GM18861 (cell line): Measurements from ENCODE around the gene KRT74.

Experiments used
- ATAC-seq: cut with Tn5 transposase; IDR thresholded peaks from one replicate; pipeline ENCODE4 v1.9.1; 2021; ENCODE audit not compliant: unreplicated experiment

KRT74 gene

DNA sequence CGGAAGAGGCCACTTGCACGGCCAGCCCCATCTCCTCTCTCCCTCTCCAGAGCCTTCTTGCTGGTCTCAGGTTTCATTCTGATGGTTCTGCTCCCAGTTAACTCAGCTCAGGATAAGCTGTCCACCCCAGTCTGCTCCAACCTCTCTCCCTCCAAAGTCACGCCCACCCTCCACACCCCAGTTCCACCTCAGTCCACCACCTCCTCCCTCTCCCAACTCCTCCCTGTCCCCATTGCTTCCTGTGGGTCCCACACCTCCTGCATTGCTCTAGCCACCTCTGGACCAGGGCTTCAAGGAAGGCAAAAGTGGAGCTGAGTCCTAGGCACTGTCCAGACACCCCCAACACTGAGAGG lies 33.8 kb downstream of the KRT74 start:
- ATAC-seq = no peak

- no peak for ATAC-seq
Observed at GRCh38 chr12:52539083-52539820, 34.4 kb downstream of the KRT74 start.

DNA sequence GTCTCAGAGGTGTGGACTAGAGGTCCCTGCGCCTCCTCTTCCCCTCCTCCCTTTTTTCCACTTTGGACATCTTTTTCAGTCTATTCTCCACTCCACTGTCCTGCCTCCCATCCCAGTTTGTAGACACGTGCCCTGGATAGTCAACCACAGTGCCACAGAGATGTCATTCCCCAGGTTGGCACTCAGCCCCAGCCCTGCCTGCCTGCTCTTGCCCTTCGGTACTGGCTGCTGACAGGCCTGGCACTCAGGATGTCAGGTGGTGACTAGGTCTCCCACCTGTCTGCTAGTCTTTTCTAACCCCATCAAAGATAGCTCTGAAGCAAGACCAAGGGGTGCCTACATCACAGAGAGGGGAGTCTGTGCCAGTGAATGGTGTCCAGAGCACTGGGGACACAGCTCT lies 36.5 kb downstream of the KRT74 start:
- ATAC-seq = no peak

DNA sequence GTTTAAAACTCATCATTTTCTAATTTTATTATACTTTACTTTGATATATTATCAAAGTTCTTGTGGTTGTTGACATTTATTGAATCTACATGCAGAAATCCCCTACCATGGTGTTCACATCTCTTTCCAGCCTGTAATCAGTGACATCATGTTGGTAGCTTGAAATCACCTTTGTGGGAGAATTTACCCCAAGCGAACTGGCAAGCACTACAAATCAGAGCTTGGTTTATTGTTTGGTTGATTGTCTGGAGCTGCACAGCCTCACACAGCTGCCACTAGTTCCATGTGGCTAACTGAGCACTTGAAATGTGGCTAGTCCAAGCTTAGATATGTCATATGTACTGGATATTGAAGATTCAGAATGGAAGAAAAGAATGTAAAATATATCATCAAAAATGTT lies 38.1 kb downstream of the KRT74 start:
- no peak for ATAC-seq

DNA sequence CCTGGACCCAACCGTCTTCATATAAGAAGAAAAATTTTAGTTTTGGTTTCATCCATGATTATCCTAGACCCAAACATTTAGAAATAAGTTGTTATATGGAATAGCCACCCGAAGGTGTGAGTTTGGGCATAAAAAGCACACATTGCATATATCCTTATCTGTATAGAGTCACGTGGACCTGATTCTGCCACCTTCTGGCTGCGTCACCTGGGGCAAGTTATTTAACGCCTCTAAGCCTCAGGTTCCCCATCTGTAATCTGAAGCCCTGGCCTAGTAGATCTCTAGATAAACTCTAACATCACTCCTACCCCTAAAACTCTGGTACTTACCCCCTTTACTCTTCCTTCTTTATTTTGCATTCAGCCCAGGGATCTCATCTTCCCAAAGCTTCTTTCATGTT lies 39.2 kb downstream of the KRT74 start:
- ATAC-seq = no peak

- ATAC-seq = no peak
Observed at GRCh38 chr12:52533686-52534470, 39.8 kb downstream of the KRT74 start.

GRCh38 chr12:52532636-52533035 lies 41.0 kb downstream of the KRT74 start:
- ATAC-seq = no peak

GRCh38 chr12:52531566-52532300 lies 41.9 kb downstream of the KRT74 start:
- no peak for ATAC-seq

DNA sequence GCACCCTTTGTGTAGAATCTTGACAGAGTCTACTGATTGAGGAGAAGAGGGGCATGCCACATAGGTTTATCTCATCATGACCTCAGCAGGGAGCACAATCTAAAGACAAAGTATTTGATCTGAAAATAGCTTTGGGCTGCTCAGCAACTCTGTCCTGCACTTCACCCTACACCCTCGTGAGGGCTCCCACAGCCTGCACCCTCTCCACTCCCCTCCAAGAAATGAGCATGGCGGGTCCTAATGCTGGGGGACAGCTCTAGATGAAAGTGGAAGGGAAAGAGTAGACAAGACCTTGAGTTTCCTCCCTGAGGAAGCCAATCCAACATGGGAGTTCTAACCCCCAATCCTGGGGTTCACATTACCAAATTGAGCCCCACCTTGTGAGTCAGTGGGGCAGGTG lies 42.7 kb downstream of the KRT74 start:
- no peak for ATAC-seq

DNA sequence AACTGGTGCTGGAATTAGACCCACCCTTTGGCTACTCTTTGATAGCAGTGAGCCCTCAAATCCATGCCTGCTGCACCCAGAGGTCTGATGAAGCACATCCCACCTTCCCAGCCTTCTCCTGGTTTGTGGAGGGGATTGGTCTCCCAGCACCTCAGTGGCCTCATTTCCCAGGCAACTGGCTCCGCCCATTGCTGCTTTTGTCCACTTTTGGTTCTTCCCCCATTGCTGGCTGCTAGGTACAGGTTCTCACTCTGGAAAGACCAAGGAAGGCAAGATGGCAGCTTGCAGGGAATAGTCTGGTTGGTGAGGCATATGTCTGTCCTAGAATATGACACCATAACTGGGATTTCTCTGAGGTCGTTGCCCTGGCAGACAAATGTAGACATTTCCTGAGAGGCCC lies 43.3 kb downstream of the KRT74 start:
- ATAC-seq = no peak

DNA sequence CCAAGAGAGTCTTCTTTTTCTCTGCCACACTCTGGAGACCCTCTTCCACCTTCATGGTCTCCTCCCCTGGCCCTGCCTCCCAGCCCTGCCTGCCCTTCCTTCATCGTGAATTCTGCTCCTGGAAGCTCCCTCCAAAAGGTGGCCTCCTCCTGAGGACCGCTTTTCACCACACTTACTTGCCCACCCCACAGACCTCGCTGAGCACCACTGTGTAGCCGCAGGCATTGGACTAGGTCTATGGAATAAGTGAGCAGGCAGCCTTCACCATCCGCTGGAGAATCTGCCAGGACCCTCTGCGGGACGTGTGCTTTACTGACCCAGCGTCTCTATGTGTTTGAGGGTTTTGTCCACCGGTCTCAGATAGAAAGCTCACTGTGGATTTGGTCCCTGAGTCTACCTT lies 43.8 kb downstream of the KRT74 start:
- ATAC-seq = no peak

- ATAC-seq = no peak
Observed at GRCh38 chr12:52529417-52529816, 44.2 kb downstream of the KRT74 start.

- ATAC-seq = no peak
Observed at GRCh38 chr12:52528641-52529143, 45.0 kb downstream of the KRT74 start.

DNA sequence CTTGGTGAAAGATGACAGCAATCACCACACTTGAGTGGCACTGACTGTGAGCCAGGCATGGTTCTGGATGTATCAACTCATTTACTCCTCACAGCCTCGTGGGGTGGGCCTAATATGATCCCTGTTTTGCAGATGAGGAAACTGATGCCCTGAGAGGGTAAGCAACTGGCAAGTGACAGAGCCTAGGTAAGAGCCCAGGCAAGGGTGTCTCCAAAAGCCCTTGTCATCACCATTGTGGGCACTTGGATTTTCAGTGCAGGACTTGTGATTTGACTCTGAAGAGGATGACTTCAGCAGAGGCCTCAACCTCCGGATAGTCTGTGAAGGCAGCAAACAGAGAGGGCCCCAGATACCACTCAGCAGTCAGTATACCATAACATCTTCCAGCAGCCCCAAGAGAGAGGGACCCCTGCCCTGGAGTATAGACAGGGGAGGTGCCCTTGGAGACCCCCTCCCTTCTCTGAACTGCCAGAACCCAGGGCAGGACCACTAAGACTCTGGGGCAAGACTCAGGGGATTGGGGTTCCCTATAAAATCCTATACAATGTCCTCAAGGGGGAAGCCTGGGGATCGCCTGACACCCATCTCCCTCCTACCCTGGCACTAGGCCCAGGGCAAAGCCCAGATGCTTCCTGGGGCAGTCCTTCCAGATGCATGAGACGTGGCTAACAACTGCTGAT lies 46.4 kb downstream of the KRT74 start:
- no peak for ATAC-seq

- no peak for ATAC-seq
Observed at GRCh38 chr12:52526511-52526951, 47.1 kb downstream of the KRT74 start.

GRCh38 chr12:52525661-52526499 lies 47.8 kb downstream of the KRT74 start:
- ATAC-seq = no peak

DNA sequence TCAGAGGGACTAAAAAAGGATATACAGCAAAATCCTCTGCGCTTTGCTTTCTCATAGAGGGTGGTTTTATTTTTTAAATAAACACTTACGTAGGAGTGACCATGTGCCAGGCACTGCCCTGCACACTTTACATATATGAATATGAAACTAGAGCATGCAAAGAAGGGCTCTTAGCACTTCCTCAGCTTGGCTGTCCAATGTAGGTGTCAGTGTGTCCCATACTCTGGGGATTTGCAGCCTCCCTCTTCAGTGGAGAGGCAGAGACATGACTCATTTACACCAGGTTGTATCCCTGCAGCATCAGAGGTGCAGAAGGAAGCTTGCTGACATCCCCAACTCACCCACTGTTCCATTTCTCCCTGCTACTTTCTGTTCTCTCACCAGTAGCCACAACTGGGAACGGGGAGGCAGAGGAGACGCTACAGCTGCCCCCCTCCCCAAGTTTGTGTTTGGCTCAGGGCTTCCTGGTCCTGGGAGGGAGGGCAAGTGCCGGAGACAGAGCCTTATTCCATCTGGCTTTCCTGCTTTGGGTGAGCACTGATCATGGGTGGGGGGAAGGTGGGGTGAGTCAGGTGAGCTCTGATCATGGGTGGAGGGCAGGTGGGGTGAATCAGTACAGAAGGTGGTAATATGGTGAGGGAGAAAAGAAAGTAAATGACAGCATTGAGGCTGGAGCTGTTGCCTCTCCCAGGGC lies 48.6 kb downstream of the KRT74 start:
- no peak for ATAC-seq

GRCh38 chr12:52524241-52524897 lies 49.3 kb downstream of the KRT74 start:
- no peak for ATAC-seq

GRCh38 chr12:52523824-52524223 lies 49.8 kb downstream of the KRT74 start:
- no peak for ATAC-seq
